Stimulated activated CD8-positive, alpha-beta memory T cell treated with anti-CD3 and anti-CD28 coated beads, Interleukin-15, amount 100 ng/mL, for 24 hours (primary cell): ENCODE measurements around the gene SIT1.
A peak's percentile ranks its signal among the peaks of the same experiment; 100 is the strongest.
"Not testable (repeated sequence)": the region's sequence is repeated elsewhere in the genome, so short reads cannot be mapped to it uniquely, and the experiment has no call there.

ENCODE experiments used
- DNase-seq: peaks from one replicate; pipeline ENCODE4 v3.0.0-alpha.2; 2020; ENCODE audit warnings: low read depth

The SIT1 gene

GRCh38 chr9:35637427-35637955 lies 13.2 kb downstream of the SIT1 start:
- DNase-seq: not testable (repeated sequence)

- not testable (repeated sequence) for DNase-seq
Observed at GRCh38 chr9:35636877-35637246, 13.9 kb downstream of the SIT1 start.

GRCh38 chr9:35636135-35636876 lies 14.4 kb downstream of the SIT1 start:
- no peak for DNase-seq

GRCh38 chr9:35635730-35636129 lies 15.0 kb downstream of the SIT1 start:
- DNase-seq: no peak

- DNase-seq: no peak
Observed at GRCh38 chr9:35629597-35629996, 21.1 kb downstream of the SIT1 start.

GRCh38 chr9:35628389-35628991 lies 22.2 kb downstream of the SIT1 start:
- DNase-seq: no peak

- DNase-seq: no peak
Observed at GRCh38 chr9:35627575-35627974, 23.2 kb downstream of the SIT1 start.

GRCh38 chr9:35619800-35620158 lies 31.0 kb downstream of the SIT1 start:
- DNase-seq: no peak

GRCh38 chr9:35618854-35619799 lies 31.6 kb downstream of the SIT1 start:
- DNase-seq: no peak

- DNase-seq: no peak
Observed at GRCh38 chr9:35618325-35618727, 32.4 kb downstream of the SIT1 start, which contains the start of gene CD72. CD72 (minus strand) TSS chr9:35618413; CDS start chr9:35618303, 110 bp downstream.

- DNase-seq: no peak
Observed at GRCh38 chr9:35617548-35617947, 33.2 kb downstream of the SIT1 start.

- DNase-seq: peak; percentile 36
Observed at GRCh38 chr9:35616681-35617459, 33.9 kb downstream of the SIT1 start.

- DNase-seq: no peak
Observed at GRCh38 chr9:35615981-35616680, 34.6 kb downstream of the SIT1 start.

- no peak for DNase-seq
Observed at GRCh38 chr9:35612843-35613242, 37.9 kb downstream of the SIT1 start.

- DNase-seq: not testable (repeated sequence)
Observed at GRCh38 chr9:35612066-35612465, 38.7 kb downstream of the SIT1 start.

GRCh38 chr9:35611230-35611797 lies 39.4 kb downstream of the SIT1 start:
- DNase-seq: no peak

GRCh38 chr9:35609820-35610163 lies 40.9 kb downstream of the SIT1 start:
- DNase-seq: no peak

GRCh38 chr9:35609001-35609819 lies 41.5 kb downstream of the SIT1 start:
- DNase-seq: no peak

GRCh38 chr9:35608221-35608620 lies 42.5 kb downstream of the SIT1 start:
- no peak for DNase-seq

- DNase-seq: no peak
Observed at GRCh38 chr9:35606726-35607125, 44.0 kb downstream of the SIT1 start.
